Cardiac septum (tissue), 1 donor: ENCODE measurements around the gene GLYR1. TPM values are rescaled to one million over a fixed set of nuclear protein-coding genes. Genes with fewer than 3 reads are reported as not detected.
A peak's percentile ranks its signal among the peaks of the same experiment; 100 is the strongest.

Source experiments
- DNase-seq: peaks from one replicate; pipeline ENCODE4 v3.0.0-alpha.2; 2020; ENCODE audit warnings: low spot score
- intact Hi-C: fragments of 100-400 bp; cut with DNase I; formaldehyde crosslinking; loops from one replicate; pipeline ENCODE4 v1.14.0; 2022
- total RNA-seq: library from RNA; stranded (reverse); fragmentation: NEBNext Ultra II Directional; extraction: Animal tissue kit (Norgen Biotek cat#: 25700); gene quantifications from one replicate; pipeline ENCODE4 v1.2.1, GENCODE V29; 2021
- donor health status: DM: no; HTN: no; CAD: no.

GLYR1 gene
- total RNA-seq, 1 donor from 2014 or later, result 64.9 TPM

- intact Hi-C loops, result no loop called here
- no peak for DNase-seq
Observed at GRCh38 chr16:4855804-4856203, 8.7 kb upstream of the GLYR1 start.

- intact Hi-C loops, result no loop called here
- no peak for DNase-seq
Observed at GRCh38 chr16:4855371-4855770, 8.3 kb upstream of the GLYR1 start.

- DNase-seq, result no peak
- intact Hi-C loops, result no loop called here
Observed at GRCh38 chr16:4852221-4852872, 5.3 kb upstream of the GLYR1 start.

- DNase-seq, result no peak
- intact Hi-C loops, result no loop called here
Observed at GRCh38 chr16:4850211-4850610, 3.1 kb upstream of the GLYR1 start.

- DNase-seq, result peak; percentile 80
- intact Hi-C loops, result loop anchor here (1.0 to 10.0 kb wide), 6 partner anchors 46 to 224 kb away; partner anchors contain the start of genes ALG1, ANKS3, DNAAF8 and MGRN1
Observed at GRCh38 chr16:4847774-4848587, 893 bp upstream of the GLYR1 start.

GRCh38 chr16:4846503-4846900 lies 586 bp downstream of the GLYR1 start:
- DNase-seq, result peak; percentile 82
- intact Hi-C loops, result loop anchor here (2.0 to 10.0 kb wide), 5 partner anchors 78 to 226 kb away; partner anchors contain the start of genes ALG1, ANKS3, DNAAF8 and MGRN1

- intact Hi-C loops, result loop anchor here (10.0 kb wide), 2 partner anchors 106 to 216 kb away; partner anchors contain the start of genes ANKS3, DNAAF8 and MGRN1
Observed at GRCh38 chr16:4840984-4841383, 6.1 kb downstream of the GLYR1 start.

GRCh38 chr16:4839942-4840341 lies 7.1 kb downstream of the GLYR1 start:
- no peak for DNase-seq
- intact Hi-C loops, result loop anchor here (10.0 kb wide), 2 partner anchors 105 to 215 kb away; partner anchors contain the start of genes ANKS3, DNAAF8 and MGRN1

More at GRCh38 chr16:4840984-4841383, 6.1 kb downstream of the GLYR1 start:
- DNase-seq, result no peak

GRCh38 chr16:4837733-4838501 lies 9.2 kb downstream of the GLYR1 start:
- no peak for DNase-seq
- intact Hi-C loops, result no loop called here

GRCh38 chr16:4836727-4837126 lies 10.4 kb downstream of the GLYR1 start:
- no peak for DNase-seq
- intact Hi-C loops, result no loop called here

GRCh38 chr16:4833584-4833983 lies 13.5 kb downstream of the GLYR1 start:
- no peak for DNase-seq
- intact Hi-C loops, result no loop called here

GRCh38 chr16:4832698-4833343 lies 14.3 kb downstream of the GLYR1 start:
- intact Hi-C loops, result no loop called here
- DNase-seq, result no peak

GRCh38 chr16:4831616-4832015 lies 15.5 kb downstream of the GLYR1 start:
- DNase-seq, result no peak
- intact Hi-C loops, result no loop called here

- no peak for DNase-seq
- intact Hi-C loops, result no loop called here
Observed at GRCh38 chr16:4830408-4830807, 16.7 kb downstream of the GLYR1 start.

- no peak for DNase-seq
Observed at GRCh38 chr16:4828567-4829321, 18.3 kb downstream of the GLYR1 start.

GRCh38 chr16:4826980-4827379 lies 20.1 kb downstream of the GLYR1 start:
- intact Hi-C loops, result no loop called here
- no peak for DNase-seq

More at GRCh38 chr16:4828567-4829321, 18.3 kb downstream of the GLYR1 start:
- intact Hi-C loops, result no loop called here

GRCh38 chr16:4826526-4826925 lies 20.6 kb downstream of the GLYR1 start:
- intact Hi-C loops, result no loop called here
- DNase-seq, result no peak

- intact Hi-C loops, result no loop called here
- no peak for DNase-seq
Observed at GRCh38 chr16:4825196-4825595, 21.9 kb downstream of the GLYR1 start.

- no peak for DNase-seq
- intact Hi-C loops, result no loop called here
Observed at GRCh38 chr16:4820652-4821051, 26.4 kb downstream of the GLYR1 start.
